K562 (cell line): ENCODE results near the gene TEX53. TPM values are rescaled to one million over a fixed set of nuclear protein-coding genes. Genes with fewer than 3 reads are reported as not detected.

Experiments
- ATAC-seq: fragments of 200-7000 bp; cut with Tn5 transposase; 3 replicates; pipeline ENCODE4 v1.9.1; 2020; ENCODE audit warnings: moderate library complexity
- BruUV-seq: library from RNA; stranded (reverse); fragments of 400-500 nt; replicated peaks from 2 replicates; lab custom pipeline; 2021; lab: Mats Ljungman, UMichigan
- CTCF ChIA-PET: fragments of 300-600 bp; formaldehyde crosslinking; extraction: SDS; loops from one replicate; lab custom pipeline; 2021; ENCODE audit warnings: low intra/inter-chr PET ratio; lab: Yijun Ruan, JAX
- POLR2A ChIA-PET: fragments of 300-600, 350-650 bp; sonication (Branson Sonifier 250); formaldehyde crosslinking; extraction: SDS; loops from one replicate; lab custom pipeline; 2021; ENCODE audit warnings: antibody characterized with exemption, inconsistent platforms; lab: Yijun Ruan, JAX
- DNase-seq, 4 experiments: peaks; one replicate each; pipeline versions ENCODE4 v3.0.0 to v3.0.0-alpha.2; 2011 to 2018; ENCODE audit warnings: low spot score in 3 of 4, mixed read lengths in 3 of 4; ENCODE audit errors: extremely low read depth in 1 of 4
- FAIRE-seq: peaks from 2 replicates; lab custom pipeline; 2011; peaks lifted over from hg19 to GRCh38; lab: Jason Lieb, UNC
- H2AFZ ChIP-seq: 2 replicates; pipeline ENCODE4 v1.6.0; 2011; ENCODE audit warnings: low read depth, low read length, control low read depth, inconsistent platforms
- H3K27ac ChIP-seq: fragments of 200-600 bp; 3 replicates; pipeline ENCODE4 v1.8.0; 2011; ENCODE audit warnings: low read depth, mild to moderate bottlenecking, control low read depth, inconsistent platforms, low read length, moderate library complexity, mixed read lengths; ENCODE audit errors: extremely low read depth
- H3K27me3 ChIP-seq, 2 experiments: fragments of 300-600 bp in 1 of 2; 2 replicates in 1 of 2; 3 replicates in 1 of 2; pipeline versions ENCODE4 v1.6.0 to v1.8.0; 2011; ENCODE audit warnings: inconsistent platforms in 2 of 2, low read length in 2 of 2, mild to moderate bottlenecking in 1 of 2, mixed read lengths in 1 of 2, moderate library complexity in 1 of 2; ENCODE audit not compliant: control insufficient read depth in 2 of 2, insufficient read depth in 2 of 2
- H3K36me3 ChIP-seq: fragments of 300-600 bp; 3 replicates; pipeline ENCODE4 v1.8.0; 2011; ENCODE audit warnings: mild to moderate bottlenecking, low read length, inconsistent platforms; ENCODE audit not compliant: control insufficient read depth, insufficient read depth
- H3K4me1 ChIP-seq, 2 experiments: fragments of 200-600 bp in 1 of 2; replicated peaks in 1 of 2; 2 replicates in 1 of 2; 3 replicates in 1 of 2; pipeline versions ENCODE4 v1.5.1 to v1.8.0; 2011; ENCODE audit warnings: inconsistent platforms in 2 of 2, low read length in 2 of 2, mild to moderate bottlenecking in 1 of 2, mixed read lengths in 1 of 2, moderate library complexity in 1 of 2; ENCODE audit not compliant: control insufficient read depth in 2 of 2, insufficient read depth in 2 of 2
- H3K4me2 ChIP-seq: 2 replicates; pipeline ENCODE4 v1.6.1; 2011; ENCODE audit warnings: low read length, control low read depth, inconsistent platforms, mixed read lengths; ENCODE audit not compliant: insufficient read depth
- H3K4me3 ChIP-seq: fragments of 200-600 bp; sonication (generic), shearing (Covaris generic); 2 replicates; pipeline ENCODE4 v1.5.1; 2016; ENCODE audit warnings: control low read depth, inconsistent platforms
- H3K79me2 ChIP-seq: fragments of 200-600 bp; 3 replicates; pipeline ENCODE4 v1.8.0; 2011; ENCODE audit warnings: low read length, inconsistent platforms; ENCODE audit not compliant: control insufficient read depth, insufficient read depth
- H3K9ac ChIP-seq, 2 experiments: 2 replicates each; pipeline versions ENCODE4 v1.6.0 to v1.6.1; 2011; ENCODE audit warnings: low read depth in 2 of 2, low read length in 2 of 2, control low read depth in 1 of 2, inconsistent platforms in 1 of 2, mild to moderate bottlenecking in 1 of 2, mixed read lengths in 1 of 2; ENCODE audit not compliant: insufficient read depth in 1 of 2
- H3K9me1 ChIP-seq: one replicate; pipeline ENCODE4 v1.6.0; 2011; ENCODE audit warnings: inconsistent platforms, mild to moderate bottlenecking, low read length, moderate library complexity; ENCODE audit not compliant: control insufficient read depth, insufficient read depth
- H3K9me3 ChIP-seq: replicated peaks from 2 replicates; pipeline ENCODE4 v1.5.1; 2011; ENCODE audit warnings: low read depth, low read length, inconsistent platforms; ENCODE audit not compliant: control insufficient read depth, insufficient read depth
- H4K20me1 ChIP-seq: replicated peaks from 2 replicates; pipeline ENCODE4 v1.6.1; 2011; ENCODE audit warnings: low read length, inconsistent platforms, mixed read lengths; ENCODE audit not compliant: control insufficient read depth, insufficient read depth
- E2F3 ChIP-seq: fragments of 250-450 bp; sonication (Bioruptor Pico); IDR thresholded peaks from 2 replicates; pipeline ENCODE4 v1.4.0; 2020; ENCODE audit warnings: mild to moderate bottlenecking
- HNRNPLL ChIP-seq: fragments of 200-400 bp; formaldehyde crosslinking; IDR thresholded peaks from 2 replicates; pipeline ENCODE4 v1.6.1; 2017; ENCODE audit warnings: low read length, low read depth, mild to moderate bottlenecking; ENCODE audit not compliant: poor library complexity, severe bottlenecking
- KHSRP ChIP-seq: fragments of 450-650 bp; IDR thresholded peaks from 2 replicates; pipeline ENCODE4 v1.6.1; 2017
- SIRT6 ChIP-seq: IDR thresholded peaks from one replicate; pipeline ENCODE4 v1.6.1; 2012; ENCODE audit warnings: low read depth, mild to moderate bottlenecking, control low read depth, inconsistent platforms, low read length, moderate library complexity
- WGBS: fragments of 100-300 bp; shearing (Covaris generic); methylation state at CpG from one replicate; pipeline ENCODE4 v1.1.6; 2016; ENCODE audit warnings: low coverage, mixed read lengths; ENCODE audit not compliant: insufficient coverage; ENCODE audit errors: missing lambda C conversion rate; 5-methylcytosine and 5-hydroxymethylcytosine counted together
- in situ Hi-C: fragments of 300-500 bp; cut with MboI; formaldehyde crosslinking; loops from 4 replicates; pipeline ENCODE4 v1.15.0; 2018; ENCODE audit warnings: inconsistent platforms, mixed read lengths
- intact Hi-C: fragments of 100-400 bp; cut with micrococcal nuclease; formaldehyde crosslinking; loops from 2 replicates; pipeline ENCODE4 v1.14.2; 2022
- polyA plus RNA-seq, 8 experiments: library from polyadenylated mRNA; depleted of rRNA in 4 of 8; stranded (reverse) in 5 of 8; unstranded in 3 of 8; fragments of >200 nt; fragmentation: Nextera tagmentation in 2 of 8; fragmentation: Illumina TruSeq in 1 of 8; extraction: Ambion mirVana in 2 of 8; extraction: Trizol in 1 of 8; gene quantifications; 2 replicates each; pipeline versions ENCODE4 v1.2.1 to v1.2.3, GENCODE V29; 2011 to 2014; ENCODE audit warnings: inconsistent platforms in 1 of 8, missing spikeins in 1 of 8
- total RNA-seq, 7 experiments: library from RNA; depleted of rRNA in 6 of 7; stranded (reverse); fragments of >200 nt in 6 of 7; fragmentation: Illumina TruSeq in 2 of 7; extraction: Trizol in 2 of 7; gene quantifications; 2 replicates each; pipeline versions ENCODE4 v1.2.1 to v1.2.3, GENCODE V29; 2011 to 2021; ENCODE audit warnings: low replicate concordance in 1 of 7
- TF ChIP-seq, protein P1 (sequence below), 2 experiments: fragments of 200-800 bp in 1 of 2; sonication (Bioruptor generic) in 1 of 2; sonication (generic) in 1 of 2; formaldehyde crosslinking in 1 of 2; IDR thresholded peaks in 1 of 2; conservative IDR thresholded peaks in 1 of 2; 2 replicates each; pipeline versions ENCODE4 v1.5.0 to v1.6.1; 2016 to 2020; ENCODE audit warnings: missing compliant biosample characterization in 1 of 2, missing genetic modification characterization in 1 of 2, missing genetic modification reagents in 1 of 2
- TF ChIP-seq, protein P2 (sequence below): fragments of 450-650 bp; IDR thresholded peaks from 2 replicates; pipeline ENCODE4 v1.6.1; 2018; ENCODE audit not compliant: partially characterized antibody

TEX53 gene
- total and polyA plus RNA-seq, 9 of the 15 experiments (the other 6 are each of a cell fraction or from before 2014, with no cell fraction given): not detected

DNA sequence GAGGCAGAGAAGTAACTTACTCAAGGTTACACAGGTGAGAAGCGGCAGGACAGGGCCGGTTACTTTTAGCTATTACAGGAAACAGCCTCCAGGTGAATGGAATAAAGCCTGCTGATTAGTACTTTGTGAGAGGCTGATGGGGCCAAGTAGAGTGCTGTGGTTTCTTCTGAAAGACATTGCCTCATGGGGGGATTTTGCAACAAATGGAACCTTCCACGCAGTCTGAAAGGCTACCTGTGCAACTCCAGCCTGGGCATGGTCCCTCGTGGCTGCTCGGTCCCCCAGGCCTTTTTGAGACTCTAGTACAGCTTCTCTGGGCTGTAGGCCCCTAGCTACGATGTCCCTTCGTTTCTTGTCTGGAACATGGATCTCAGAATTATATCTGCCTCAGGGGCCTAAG lies 44.5 kb downstream of the TEX53 start:
- H3K9ac ChIP-seq: no peak overlapping the region
- DNase-seq: no peak

More for the DNA sequence above, 44.5 kb downstream of the TEX53 start:
- H3K9me3 ChIP-seq: peaks cover 4% of the 10 kb centered on the region
- ChIA-PET CTCF (interaction anchor here (0.6 kb wide), 1 partner anchor 238 kb away, joined by 3 read pairs; no protein-coding TSS in a partner anchor), POLR2A (interaction anchor here (0.8 to 3.5 kb wide), 4 partner anchors 13 to 110 kb away, joined by 3 to 23 read pairs (median 7); no protein-coding TSS in a partner anchor)
- intact Hi-C loops (loop anchor here (2.0 kb wide), 1 partner anchor 74 kb away; no protein-coding TSS in a partner anchor), in situ Hi-C loops (no loop called here)
- no peak overlapping the region for H3K27ac ChIP-seq
- H3K9me1 ChIP-seq: no peaks in the 10 kb centered on the region
- no peaks in the 10 kb centered on the region for H3K27me3 ChIP-seq
- H3K36me3 ChIP-seq: peaks cover 3% of the 10 kb centered on the region; the same call in 2 of the 3 replicates
- TF ChIP-seq E2F3 (no peak), HNRNPLL (no peak), SIRT6 (no peak), KHSRP (no peak)
- TF ChIP-seq, protein P1, sequence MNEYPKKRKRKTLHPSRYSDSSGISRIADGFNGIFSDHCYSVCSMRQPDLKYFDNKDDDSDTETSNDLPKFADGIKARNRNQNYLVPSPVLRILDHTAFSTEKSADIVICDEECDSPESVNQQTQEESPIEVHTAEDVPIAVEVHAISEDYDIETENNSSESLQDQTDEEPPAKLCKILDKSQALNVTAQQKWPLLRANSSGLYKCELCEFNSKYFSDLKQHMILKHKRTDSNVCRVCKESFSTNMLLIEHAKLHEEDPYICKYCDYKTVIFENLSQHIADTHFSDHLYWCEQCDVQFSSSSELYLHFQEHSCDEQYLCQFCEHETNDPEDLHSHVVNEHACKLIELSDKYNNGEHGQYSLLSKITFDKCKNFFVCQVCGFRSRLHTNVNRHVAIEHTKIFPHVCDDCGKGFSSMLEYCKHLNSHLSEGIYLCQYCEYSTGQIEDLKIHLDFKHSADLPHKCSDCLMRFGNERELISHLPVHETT (CRISPR knock-in tag; conservative IDR thresholded peaks at IDR 0.05 in 1 of 2, IDR thresholded peaks at IDR 0.05 in 1 of 2): no peak
- TF ChIP-seq, protein P2, sequence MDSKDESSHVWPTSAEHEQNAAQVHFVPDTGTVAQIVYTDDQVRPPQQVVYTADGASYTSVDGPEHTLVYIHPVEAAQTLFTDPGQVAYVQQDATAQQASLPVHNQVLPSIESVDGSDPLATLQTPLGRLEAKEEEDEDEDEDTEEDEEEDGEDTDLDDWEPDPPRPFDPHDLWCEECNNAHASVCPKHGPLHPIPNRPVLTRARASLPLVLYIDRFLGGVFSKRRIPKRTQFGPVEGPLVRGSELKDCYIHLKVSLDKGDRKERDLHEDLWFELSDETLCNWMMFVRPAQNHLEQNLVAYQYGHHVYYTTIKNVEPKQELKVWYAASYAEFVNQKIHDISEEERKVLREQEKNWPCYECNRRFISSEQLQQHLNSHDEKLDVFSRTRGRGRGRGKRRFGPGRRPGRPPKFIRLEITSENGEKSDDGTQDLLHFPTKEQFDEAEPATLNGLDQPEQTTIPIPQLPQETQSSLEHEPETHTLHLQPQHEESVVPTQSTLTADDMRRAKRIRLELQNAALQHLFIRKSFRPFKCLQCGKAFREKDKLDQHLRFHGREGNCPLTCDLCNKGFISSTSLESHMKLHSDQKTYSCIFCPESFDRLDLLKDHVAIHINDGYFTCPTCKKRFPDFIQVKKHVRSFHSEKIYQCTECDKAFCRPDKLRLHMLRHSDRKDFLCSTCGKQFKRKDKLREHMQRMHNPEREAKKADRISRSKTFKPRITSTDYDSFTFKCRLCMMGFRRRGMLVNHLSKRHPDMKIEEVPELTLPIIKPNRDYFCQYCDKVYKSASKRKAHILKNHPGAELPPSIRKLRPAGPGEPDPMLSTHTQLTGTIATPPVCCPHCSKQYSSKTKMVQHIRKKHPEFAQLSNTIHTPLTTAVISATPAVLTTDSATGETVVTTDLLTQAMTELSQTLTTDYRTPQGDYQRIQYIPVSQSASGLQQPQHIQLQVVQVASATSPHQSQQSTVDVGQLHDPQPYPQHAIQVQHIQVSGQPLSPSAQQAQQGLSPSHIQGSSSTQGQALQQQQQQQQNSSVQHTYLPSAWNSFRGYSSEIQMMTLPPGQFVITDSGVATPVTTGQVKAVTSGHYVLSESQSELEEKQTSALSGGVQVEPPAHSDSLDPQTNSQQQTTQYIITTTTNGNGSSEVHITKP: peak; percentile 56
- no peak overlapping the region for H2AFZ ChIP-seq
- H3K79me2 ChIP-seq: peaks cover 48% of the 10 kb centered on the region
- H3K4me1 ChIP-seq: peaks cover 21 to 23% of the 10 kb centered on the region in 2 experiments
- no peak overlapping the region for H3K4me2 ChIP-seq
- 69% methylated on average over 7 of the region's 7 CpGs for WGBS
- no peak for ATAC-seq
- no peak overlapping the region for H3K4me3 ChIP-seq
- FAIRE-seq: no peak
- no peaks in the 10 kb centered on the region for H4K20me1 ChIP-seq
- no TSS peak for BruUV-seq
